ENCODE data around the gene NBPF4.
"Not testable (repeated sequence)": the region's sequence is repeated elsewhere in the genome, so short reads cannot be mapped to it uniquely, and the experiment has no call there.

The NBPF4 gene, protein sequence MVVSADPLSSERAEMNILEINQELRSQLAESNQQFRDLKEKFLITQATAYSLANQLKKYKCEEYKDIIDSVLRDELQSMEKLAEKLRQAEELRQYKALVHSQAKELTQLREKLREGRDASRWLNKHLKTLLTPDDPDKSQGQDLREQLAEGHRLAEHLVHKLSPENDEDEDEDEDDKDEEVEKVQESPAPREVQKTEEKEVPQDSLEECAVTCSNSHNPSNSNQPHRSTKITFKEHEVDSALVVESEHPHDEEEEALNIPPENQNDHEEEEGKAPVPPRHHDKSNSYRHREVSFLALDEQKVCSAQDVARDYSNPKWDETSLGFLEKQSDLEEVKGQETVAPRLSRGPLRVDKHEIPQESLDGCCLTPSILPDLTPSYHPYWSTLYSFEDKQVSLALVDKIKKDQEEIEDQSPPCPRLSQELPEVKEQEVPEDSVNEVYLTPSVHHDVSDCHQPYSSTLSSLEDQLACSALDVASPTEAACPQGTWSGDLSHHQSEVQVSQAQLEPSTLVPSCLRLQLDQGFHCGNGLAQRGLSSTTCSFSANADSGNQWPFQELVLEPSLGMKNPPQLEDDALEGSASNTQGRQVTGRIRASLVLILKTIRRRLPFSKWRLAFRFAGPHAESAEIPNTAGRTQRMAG

DNA sequence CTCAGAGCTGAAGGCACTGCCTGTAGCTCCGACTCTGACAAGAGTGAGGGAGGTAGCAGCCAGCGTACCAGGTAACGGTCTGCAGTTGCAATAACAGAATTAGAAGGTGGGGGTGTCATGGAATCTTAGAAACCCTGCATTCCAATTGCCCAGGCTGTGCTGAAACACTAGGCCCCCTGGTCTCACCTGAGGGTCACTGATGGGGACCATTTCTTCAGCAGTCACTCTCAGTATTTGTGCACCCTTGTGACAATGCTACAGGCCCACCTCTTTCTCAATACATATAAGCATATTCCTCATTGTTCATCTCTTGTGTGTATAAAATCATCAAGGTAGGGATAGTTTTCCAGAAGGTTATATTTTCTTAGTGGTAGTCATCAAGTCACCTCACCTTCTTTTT lies at the start of gene NBPF4:
Gene NBPF4 (minus strand): TSS at position 101 of the 400 bp plus-strand sequence. CDS start 315 bp downstream, outside the sequence.
- not testable (repeated sequence) for DNase-seq (ENCODE audit: low spot score)

DNA sequence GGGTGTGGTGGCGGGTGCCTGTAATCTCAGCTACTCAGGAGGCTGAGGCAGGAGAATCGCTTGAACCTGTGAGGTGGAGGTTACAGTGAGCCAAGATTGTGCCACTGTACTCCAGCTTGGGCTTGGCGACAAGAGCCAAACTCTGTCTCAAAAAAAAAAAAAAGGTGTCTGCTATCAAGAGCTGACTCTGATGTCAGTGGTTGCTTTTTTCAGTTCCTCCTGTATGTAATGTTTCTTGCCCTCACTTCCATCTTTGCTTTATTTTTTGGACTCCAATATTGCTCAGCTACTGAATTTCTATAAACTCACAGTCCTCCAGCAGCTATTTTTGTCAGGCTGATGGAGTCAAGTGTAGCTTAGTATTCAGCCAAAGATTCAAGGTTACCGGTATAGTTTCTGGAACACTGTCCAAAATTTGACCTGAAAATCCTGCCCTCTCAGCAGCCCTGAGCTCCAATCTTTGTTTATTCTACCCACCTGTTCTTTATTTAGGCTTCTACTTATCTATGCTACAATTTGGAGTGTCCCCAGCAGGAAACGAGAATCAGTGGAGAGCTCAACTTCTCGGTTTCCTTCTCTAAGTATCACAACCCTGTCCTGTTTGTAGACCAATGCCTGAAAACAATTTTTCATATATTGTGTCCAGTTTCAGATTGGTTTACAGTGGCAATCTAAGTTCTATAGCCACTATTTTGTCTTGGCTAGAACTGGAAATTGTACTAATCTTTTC lies 38.8 kb upstream of the NBPF4 start:
- DNase-seq (ENCODE audit: low spot score): not testable (repeated sequence)

DNA sequence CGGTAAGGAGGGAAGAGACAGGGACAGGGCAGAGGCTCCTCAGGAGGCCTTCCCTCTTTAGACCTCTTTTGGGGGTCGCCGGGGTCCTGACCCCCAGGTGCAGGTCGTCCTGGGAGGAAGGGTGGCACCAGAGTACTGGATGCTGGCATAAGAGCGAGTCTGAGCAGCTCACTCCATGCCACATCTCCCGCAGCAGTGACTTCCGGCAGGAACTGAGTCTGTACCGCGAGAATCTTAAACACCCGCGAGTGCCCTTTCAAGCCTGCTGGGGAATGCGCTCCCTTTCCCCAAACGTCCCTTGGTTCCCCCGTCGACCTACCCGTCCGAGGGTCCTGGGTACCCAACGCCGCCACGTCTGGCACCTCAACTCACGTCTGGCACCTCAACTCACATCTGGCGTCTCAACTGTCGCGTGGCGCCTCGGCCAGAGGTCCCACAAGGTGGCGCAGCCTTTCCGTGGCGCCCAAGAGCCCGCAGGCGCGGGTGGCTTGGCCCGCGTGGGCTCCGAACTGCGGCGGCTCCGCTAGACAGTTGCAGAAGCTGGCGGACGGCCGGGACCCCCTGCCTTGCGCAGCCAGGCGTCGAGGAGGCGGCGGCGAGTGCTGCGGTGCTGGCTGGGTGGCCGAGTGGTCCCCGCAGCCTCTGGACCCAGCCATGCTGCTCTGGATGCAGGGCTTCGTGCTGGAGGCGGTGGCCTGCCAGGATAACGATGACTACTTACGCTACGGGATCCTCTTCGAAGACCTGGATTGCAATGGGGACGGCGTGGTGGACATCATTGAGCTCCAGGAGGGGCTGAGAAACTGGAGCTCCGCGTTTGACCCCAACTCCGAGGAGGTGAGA lies 28.8 kb upstream of the NBPF4 start:
- DNase-seq (ENCODE audit: low spot score): not testable (repeated sequence)

DNA sequence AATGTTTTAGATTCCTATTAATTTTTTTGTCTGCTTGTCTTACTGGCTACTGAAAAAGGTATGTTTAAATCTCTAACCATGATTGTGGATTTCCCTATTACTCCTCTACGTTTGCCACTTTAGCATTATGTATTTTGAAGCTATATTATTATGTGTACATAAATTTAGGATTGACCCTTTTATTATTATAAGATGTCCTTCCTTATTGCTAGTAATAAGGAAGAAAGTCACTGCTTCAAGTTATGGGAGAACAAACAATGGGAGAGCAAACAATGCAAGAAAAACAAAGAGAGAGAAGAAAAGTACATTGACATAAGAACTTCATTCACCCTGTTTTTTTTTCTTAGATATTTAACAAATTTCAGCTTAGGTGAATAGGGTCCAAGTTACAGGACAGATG lies 23.2 kb upstream of the NBPF4 start:
- not testable (repeated sequence) for DNase-seq (ENCODE audit: low spot score)

DNA sequence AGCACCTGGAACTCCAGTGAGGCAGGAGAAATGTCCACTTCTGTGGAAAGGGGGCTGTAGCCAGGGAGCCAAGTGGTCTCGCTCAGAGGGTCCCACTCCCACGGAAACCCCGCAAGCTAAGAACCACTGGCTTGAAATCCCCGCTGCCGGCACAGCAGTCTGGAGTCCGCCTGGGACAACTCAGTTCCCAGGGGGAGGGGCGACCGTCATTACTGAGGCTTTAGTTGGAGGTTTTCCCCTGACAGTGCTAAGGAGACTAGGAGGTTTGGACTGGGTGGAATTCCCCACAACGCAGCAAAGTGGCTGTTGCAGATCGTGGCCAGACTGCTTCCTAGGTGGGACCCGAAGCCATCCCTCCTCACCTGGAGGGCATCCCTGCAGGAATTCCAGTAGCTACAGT lies 18.1 kb upstream of the NBPF4 start:
- not testable (repeated sequence) for DNase-seq (ENCODE audit: low spot score)

DNA sequence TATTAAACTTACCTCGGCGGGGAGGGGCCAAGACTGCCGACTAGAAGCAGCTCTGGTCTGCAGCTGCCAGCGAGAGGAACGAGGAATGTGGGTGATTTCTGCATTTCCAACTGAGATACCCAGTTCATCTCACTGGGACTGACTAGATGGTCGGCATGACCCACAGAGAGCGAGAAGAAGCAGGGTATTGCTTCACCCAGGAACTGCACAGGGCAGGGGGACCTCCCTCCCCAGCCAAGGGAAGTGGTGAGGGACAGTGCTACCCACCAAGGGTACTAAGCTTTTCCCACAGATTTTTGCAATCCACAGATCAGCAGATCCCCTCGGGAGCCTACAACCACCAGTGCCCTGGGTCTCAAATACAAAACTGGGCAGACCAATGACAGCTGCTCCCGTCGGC lies 17.6 kb upstream of the NBPF4 start:
- DNase-seq (ENCODE audit: low spot score): not testable (repeated sequence)

DNA sequence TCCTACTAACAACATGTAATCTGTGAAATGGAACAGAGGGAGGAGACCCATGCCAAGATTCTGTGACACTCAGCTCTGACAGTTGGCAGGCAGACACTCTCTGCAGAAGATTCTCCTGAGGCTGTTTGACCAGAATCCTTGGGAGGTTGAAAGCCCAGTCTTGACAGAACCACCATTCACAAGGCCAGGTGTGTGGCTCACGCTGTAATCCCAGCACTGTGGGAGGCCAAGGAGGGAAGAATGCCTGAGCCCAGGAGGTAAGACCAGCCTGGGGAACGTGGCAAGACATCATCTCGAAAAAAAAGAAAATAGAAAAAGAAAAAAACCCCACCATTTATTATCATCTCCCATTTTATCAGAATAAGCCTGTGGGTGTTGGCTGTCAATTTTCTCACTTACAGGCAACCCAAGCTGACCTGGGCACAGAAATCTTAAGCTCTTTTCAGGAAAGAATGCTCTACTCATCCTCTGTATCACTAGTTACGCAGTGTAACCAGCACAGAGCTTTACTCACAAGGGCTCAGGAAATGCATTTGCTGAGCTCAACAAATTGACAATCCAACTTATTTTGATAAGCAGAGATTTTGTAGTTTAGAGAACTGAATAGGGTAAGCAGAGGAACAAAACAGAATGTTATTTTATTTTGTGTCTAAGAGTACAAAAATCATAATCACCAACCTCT lies 16.8 kb upstream of the NBPF4 start:
- not testable (repeated sequence) for DNase-seq (ENCODE audit: low spot score)

DNA sequence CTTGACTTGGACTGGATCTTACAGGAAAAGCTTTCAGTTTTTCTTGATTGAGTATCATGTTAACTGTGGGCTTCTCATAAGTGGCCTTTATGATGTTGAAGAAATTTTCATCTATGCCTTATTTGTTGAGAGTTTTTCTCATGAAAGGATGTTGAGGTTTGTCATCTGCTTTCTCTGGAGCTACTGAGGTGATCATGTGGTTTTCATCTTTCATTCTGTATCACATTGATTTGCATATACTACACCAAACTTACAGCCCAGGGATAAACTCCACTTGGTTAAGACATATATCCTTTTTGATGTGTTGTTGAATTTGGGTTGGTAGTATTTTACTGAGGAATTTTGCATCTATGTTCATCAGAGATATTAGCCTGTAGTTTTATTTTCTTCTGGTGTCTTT lies 11.6 kb upstream of the NBPF4 start:
- DNase-seq (ENCODE audit: low spot score): not testable (repeated sequence)

DNA sequence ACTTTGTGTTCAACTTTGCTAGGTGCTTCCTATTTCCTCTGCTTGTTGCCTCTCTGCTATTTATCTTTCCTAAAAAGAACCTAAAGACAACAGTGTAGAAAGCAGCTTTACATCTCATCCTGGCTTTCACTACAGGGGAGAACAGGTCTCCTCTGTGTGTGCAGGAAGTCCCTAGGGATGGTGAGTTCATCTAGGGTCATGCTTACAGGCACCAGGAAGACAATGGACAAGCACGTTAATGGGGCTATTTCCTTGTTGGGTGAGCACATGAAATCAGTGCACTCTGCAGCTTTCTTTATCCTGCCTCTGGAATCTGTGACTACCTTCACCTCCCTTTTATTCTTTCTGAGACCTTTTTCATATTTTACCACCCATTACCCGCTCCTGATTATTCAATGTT lies 4.5 kb downstream of the NBPF4 start:
- DNase-seq (ENCODE audit: low spot score): not testable (repeated sequence)

DNA sequence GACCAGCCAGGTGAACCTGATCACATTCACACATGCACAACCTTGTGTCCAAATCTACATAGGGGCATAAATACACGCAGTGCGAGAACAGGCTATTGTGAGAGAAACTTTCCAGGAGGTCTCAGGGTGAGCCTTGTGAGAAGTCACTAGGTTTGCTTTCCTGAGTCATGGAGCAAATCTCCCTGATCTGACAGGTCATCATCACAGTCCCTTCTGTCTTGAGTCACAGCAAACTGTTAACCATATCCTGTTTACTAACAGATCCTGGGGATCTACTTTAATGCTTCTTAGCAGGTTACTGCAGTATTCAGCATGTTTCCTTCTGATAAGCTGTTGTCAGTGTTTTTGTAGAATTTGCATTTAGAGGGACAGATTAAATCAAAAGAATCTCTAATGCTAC lies 8.6 kb downstream of the NBPF4 start:
- DNase-seq (ENCODE audit: low spot score): not testable (repeated sequence)

DNA sequence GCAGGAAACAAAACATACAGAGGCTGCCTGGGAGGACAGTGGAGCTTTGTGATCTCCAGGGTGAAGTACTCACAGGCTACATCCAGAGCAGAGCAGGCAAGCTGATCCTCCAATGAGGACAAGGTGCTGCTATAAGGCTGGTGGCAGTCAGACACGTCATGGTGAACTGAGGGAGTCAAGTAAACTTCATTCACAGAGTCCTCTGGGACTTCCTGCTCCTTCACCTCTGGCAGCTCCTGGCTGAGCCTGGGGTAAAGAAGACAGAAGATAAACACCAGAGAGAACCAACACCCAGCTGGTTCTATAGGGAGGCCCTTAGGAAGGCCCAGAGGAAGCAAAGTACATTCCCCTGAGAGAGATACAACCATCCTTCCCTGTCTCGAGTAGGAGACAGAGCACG lies 11.7 kb downstream of the NBPF4 start:
- DNase-seq (ENCODE audit: low spot score): not testable (repeated sequence)

DNA sequence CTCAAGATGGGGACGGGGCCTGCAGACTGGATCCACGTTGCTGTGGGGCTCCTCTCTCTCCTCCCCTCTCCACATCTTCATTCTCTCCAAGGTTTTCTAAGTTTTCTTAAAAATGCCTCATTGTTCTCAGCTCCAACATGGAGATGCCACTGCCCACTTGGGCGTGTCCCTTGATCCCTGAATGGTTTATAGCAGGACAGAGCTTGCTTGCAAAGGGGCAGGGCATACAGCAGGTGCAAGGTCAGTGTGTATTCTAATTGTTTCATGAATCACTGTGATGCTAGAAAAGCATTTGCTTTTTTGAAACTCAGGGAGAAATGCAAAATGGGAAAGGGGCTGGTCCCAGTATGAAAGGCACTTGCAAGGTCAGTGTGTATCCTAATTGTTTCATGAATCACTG lies 13.9 kb downstream of the NBPF4 start:
- not testable (repeated sequence) for DNase-seq (ENCODE audit: low spot score)

DNA sequence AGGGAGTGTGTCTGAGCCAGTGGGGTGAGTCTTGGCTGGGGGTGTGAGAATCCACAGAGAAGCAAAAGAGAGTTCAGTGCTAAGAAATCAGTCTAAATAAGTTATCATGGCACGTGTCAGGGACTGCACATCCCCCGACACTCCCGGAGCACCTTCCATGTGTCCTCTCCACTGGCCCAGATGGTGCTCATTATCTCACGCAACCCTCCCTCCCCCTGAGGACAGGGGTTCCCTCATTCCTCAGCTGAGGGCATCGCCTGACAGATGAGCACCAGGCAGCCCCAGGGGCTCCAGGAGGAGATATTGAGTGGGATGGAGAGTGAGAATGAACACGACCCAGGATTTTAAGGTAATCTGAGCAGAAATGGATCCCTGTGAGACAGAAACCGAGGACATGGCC lies 16.1 kb downstream of the NBPF4 start:
- not testable (repeated sequence) for DNase-seq (ENCODE audit: low spot score)

DNA sequence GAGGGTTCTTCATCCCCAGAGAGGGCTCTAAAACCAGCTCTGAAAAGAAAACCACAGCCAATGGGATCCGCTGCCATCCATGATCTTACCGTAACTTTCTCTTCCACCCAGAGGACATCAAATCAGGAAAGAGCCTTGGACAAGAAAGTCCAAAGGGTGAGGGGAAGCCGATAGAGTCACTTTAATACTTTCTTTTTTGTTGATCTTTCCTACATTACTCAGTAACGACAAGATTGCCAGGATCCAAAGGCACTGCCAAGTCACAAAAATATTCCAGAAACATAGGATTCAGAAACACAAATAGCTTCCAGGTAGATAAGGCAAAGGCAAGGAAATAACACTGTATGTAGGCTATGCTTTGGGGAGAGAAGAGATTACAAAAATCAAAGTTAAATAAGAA lies 17.0 kb downstream of the NBPF4 start:
- not testable (repeated sequence) for DNase-seq (ENCODE audit: low spot score)

DNA sequence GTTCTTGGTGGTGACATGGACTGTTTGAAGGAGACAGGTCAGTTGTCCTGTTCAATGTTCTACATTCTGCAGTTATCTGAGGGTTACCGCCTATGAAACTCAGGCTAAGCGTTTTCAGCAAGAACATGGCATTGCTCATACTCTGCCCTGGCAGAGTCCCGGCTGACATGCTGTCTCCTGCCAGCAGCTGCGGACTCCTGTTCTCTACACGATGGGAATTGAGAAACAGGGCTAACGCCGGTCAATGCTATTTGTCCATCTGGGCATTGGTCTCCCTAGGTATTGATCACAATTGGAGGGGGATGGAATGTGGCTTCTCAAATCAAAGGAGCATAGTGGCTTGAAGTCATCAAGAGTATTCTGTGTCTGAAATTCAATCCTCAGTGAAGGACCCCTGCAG lies 20.6 kb downstream of the NBPF4 start:
- not testable (repeated sequence) for DNase-seq (ENCODE audit: low spot score)

DNA sequence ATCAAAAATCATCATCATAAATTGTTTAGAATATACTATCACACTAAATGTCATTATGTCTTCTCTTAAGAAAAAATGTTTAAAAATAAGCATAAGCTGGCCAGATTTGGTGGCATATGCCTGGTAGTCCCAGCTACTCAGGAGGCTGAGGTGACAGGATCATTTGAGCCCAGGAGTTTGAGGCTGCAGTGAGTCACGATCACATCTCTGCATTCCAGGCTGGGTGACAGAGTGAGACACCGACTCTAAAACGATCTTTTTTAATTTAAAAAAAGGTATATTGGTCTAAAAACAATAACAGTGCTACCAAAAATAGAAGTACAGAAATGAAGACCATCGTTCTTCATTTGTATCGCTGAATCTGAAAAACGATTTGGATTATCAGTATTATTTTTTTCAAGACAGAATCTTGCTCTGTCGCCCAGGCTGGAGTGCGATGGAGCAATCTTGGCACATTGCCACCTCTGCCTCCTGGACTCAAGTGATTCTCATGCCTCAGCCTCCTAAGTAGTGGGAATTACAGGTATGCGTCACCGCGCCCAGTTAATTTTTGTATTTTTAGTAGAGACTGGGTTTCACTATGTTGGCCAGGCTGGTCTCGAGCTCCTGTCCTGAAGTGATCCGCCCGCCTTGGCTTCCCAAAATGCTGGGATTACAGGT lies 26.2 kb downstream of the NBPF4 start:
- not testable (repeated sequence) for DNase-seq (ENCODE audit: low spot score)

DNA sequence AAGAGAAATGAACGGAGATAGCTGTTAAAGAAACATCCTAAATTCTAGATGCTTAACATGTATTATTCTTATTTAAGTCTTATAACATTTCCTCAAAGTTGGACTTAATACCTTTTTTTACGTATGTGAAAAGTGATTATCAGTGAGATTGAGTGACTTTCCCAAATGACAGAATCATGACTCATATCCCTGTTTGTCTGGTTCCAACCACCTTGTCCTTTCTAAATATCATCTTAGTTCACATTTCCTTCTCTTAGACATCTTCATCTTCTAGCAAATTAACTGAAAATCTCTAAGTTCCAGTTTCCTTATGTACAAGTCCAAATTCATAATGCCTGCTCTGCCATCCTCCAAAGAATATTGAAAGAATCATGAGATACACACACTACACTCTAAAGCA lies 26.9 kb downstream of the NBPF4 start:
- not testable (repeated sequence) for DNase-seq (ENCODE audit: low spot score)

DNA sequence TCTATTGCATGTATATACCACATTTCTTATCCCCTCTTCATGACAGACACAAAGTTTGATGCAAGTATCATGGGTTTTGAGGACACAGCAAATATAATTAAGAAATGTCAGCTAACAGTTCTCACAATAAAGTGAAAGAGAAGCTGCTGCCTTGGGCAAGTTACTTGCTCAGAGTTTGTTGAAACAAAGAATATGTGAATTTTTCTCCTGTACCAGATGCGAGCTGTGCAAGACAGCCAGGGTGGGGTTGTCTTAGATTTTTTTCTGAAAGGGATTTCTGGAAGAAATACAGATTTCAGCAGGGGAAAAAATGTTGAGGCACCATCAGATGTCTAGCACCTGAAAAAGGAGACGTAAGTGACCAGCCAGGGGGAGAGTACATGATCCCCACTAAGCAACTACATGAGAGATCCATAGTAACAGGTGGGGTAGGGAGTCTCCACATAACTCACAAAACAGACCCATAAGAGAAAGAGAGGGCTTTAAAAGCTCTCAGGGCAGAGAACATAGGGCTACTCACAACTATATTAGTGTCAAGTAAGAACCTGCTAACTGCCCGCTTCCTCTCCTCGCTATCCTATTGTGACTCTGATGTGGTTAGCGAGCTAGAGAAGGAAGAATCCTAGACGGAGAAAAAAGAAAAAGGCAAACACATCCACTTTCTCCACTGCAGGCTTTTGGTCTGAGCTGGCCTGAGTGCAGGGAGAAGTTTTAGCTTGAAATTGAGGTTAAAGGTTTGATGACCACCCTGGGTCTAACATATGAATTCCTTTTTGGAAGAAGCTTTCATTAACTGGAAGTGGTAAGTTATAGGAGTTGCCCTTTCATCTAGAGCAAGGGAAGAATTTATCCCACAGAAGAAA lies 27.6 kb downstream of the NBPF4 start:
- DNase-seq (ENCODE audit: low spot score): not testable (repeated sequence)

DNA sequence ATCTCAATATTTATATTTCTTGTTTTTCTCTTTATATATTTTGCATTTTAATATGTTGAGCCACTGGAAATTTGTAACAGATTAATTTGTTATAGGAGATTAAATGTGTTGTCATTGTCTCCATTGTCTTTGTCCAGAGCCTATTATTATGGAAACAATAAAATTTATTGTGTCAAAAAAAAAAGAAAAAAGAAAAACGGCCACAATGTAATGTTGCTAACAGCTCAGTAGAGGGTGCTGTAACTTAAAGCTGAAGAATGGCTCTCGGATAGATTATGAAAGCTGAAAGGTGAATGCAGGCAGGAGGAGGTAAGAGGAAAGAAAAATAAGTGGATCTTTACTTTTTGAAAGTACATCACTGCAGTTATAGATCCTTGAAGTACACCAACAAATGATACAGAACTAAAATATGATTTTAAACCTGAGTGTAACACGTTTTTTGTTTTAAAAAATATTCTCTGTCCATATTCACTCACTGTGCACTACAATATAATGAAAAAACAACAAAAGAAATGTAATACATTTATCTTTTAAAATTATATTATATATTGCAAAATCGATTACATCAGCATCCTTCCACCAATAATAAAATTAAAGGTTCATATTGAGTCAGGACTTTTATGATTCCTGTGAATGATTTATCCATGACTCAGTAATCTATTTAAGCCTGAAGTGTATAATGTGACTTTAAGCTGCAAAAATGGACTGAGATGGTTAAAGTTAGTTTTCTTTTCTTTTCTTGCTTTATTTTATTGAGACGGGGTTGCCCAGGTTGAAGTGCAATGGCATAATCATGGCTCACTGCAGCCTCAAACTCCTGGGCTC lies 29.0 kb downstream of the NBPF4 start:
- DNase-seq (ENCODE audit: low spot score): not testable (repeated sequence)

Measured in AG20443 (cell line).